A549 (cell line): Measurements from ENCODE around the gene RHBG.

ENCODE experiments used
- CEBPB ChIP-seq, 2 experiments: fragments of >200 bp in 1 of 2; sonication (Bioruptor Twin) in 1 of 2; formaldehyde crosslinking in 1 of 2; IDR thresholded peaks; 2 replicates each; pipeline ENCODE4 v1.6.1; 2012 to 2016
- MYC ChIP-seq: IDR thresholded peaks from 2 replicates; pipeline ENCODE4 v1.6.1; 2012; ENCODE audit warnings: mild to moderate bottlenecking, inconsistent platforms, low read length, improper control_type of control experiment, borderline replicate concordance
- RAD21 ChIP-seq, 2 experiments: fragments of >200 bp in 1 of 2; sonication (Bioruptor Twin) in 1 of 2; formaldehyde crosslinking in 1 of 2; IDR thresholded peaks in 1 of 2; conservative IDR thresholded peaks in 1 of 2; 2 replicates in 1 of 2; 3 replicates in 1 of 2; pipeline ENCODE4 v1.6.1; 2012 to 2018; ENCODE audit warnings: inconsistent platforms in 1 of 2

DNA sequence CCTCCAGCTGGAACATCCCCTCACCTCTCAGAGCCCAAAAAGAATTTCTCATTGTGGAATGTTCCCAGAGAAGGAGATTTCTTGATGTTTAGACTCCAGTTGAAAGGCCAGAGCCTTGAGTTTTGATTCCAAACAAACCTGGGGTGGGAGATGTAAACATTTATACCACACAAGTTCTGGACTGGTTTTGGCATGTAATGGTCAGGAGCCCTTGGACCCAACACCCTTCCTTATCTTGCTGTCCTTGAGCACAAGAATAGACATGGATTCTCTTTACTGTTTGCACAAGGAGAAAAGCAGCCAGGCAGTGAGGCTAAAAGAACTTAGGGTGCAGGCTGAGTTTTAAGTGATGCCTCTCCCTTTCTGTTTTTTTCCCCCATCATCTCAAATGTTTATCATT lies 4.5 kb downstream of the RHBG start:
- no peak for TF ChIP-seq CEBPB (IDR thresholded peaks at IDR 0.05)
- no peak for TF ChIP-seq RAD21 (conservative IDR thresholded peaks at IDR 0.05 in 1 of 2, IDR thresholded peaks at IDR 0.05 in 1 of 2)
- no peak for TF ChIP-seq MYC
